GM12801 (cell line): ENCODE results near the gene EPS8.

ENCODE experiments used
- CTCF ChIP-seq: IDR thresholded peaks from one replicate; pipeline ENCODE4 v1.5.1; 2011; ENCODE audit warnings: control low read depth; ENCODE audit not compliant: insufficient read length; ENCODE audit errors: extremely low read depth

EPS8 gene

DNA sequence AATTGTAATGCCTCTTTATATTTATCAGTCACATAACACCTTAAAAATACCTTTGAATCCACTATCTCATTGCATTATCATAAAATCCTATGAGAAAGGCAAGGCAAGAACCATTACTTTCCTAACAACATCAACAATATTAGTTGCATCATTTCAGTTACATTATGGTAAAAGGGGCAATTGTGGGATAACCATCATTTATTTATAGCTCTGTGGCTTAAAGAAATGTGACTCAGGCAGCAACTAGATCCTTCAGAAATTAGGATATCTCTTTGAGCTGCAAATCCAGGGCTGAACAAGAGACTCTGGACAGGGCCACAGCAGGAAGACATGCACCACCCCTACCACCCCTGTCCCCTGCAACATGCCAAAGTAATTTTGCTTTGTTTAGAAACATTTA, 36.4 kb downstream of the EPS8 start:
- TF ChIP-seq CTCF: no peak

DNA sequence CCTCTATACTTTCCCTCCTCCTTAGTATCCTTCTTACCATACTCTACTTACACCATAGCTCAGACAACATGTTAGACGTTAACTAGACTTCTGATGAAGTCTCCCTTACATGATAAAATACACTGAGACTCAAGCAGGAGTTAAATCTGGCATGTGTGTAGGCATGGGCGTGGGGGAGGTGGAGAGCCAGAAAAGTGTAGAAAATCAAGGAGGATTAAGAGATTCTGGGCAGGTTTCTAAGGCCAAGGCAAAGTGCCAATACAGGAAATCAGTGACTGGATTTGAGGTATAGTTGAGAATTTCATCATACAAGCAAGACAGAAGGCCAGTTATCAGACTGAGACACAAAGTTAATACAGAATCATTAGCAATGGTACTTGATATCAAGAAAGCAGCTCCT, 37.4 kb downstream of the EPS8 start:
- TF ChIP-seq CTCF: no peak

GRCh38 chr12:15749937-15750336, 39.3 kb downstream of the EPS8 start:
- TF ChIP-seq CTCF: no peak

DNA sequence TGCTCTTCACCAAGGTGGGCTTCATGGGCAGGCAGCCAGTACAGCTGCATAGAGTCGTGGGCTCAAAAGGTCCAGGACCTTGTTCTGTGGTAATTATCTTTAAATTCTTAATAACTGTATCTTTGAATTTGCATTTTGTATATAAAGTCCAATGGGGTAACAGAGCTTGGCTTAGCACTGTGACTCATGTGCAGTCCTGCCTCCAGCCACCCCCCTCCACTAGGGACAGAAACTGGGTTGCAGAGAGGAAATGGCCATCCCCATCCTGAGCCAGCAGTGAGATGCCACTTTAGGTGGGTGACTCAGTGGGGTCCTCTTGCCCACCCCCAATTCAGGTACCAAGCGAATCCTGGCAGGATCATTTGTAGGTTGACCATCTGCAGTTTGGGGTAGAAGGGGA, 48.1 kb downstream of the EPS8 start:
- no peak for TF ChIP-seq CTCF

DNA sequence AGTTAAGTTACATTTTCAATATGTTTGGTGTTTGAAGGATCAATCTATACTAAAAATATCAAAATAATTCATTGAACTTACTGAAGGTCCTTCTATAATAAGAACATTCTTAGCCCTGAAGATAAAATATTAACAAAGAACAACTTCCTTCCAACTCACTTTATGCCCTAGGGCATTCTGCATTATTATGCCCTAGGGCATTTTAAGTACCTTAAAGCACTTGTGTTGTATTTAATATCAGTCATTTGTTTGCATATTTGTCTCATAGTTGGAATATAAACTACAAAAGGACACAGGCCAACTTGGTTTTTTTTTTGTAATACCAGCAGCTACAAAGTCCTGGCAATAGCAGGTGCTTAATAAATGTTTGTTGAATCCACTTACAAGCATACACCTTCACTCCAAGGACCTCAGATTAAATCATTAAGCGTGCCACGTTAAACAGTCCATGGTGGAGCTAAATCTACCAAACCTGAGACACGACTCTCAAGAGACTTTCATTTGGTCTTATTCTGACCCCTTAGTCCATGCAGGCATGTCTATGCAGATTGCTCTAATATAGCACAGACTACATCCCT, 50.7 kb downstream of the EPS8 start:
- TF ChIP-seq CTCF: no peak

DNA sequence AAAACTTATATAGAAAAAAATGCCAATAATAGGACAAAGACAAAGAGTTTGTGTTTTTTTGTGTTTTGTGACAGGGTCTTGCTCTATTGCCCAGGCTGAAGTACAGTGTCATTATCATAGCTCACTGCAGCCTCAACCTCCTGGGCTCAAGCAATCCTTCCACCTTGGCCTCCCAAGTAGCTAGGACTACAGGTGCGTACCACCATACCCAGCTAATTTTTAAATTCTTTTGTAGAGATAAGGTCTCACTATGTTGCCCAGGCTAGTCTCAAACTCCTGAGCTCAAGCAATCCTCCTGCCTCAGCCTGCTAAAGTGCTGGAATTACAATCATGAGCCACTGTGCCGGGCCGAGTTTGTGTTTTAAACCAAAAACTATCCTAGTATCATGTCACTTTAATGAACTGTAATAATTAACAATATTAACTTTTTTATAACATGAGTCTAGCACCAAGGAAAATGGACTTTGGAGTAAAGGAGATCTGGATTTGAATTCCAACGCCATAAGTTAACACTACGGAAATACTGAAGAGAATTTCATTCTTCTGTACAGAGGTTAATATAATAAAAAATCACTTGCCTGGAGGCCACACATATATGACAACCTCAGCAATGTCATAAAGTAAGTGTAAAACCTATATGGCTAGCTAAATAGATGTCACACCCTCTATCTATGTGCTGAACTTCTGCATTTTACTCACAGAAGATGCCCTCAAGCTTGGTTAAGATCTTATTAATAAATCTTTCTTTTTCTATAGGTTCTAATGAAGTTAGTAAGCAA, 53.2 kb downstream of the EPS8 start:
- TF ChIP-seq CTCF: no peak

DNA sequence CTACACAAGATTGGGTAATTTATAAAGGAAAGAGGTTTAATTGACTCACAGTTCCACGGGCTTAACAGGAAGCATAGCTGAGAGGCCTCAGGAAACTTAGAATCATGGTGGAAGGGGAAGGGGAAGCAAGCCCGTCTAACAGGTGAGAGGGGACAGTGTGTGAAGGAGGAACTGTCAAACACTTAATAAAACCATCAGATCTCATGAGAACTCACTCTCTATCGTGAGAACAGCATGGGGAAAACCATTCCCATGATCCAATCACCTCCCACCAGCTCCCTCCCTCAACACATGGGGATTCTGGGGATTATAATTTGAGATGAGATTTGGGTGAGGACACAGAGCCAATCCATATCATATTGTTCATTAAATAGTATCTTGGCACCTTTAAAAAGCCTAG, 56.1 kb downstream of the EPS8 start:
- TF ChIP-seq CTCF: no peak
